AG04450 (cell line): ENCODE results near the gene CEACAM20. TPM values are rescaled to one million over a fixed set of nuclear protein-coding genes. Genes with fewer than 3 reads are reported as not detected.

Experiments
- CTCF ChIA-PET: fragments of 300-600, 350-600 bp; formaldehyde crosslinking; extraction: SDS; loops from one replicate; lab custom pipeline; 2022; ENCODE audit warnings: antibody characterized with exemption, inconsistent platforms; lab: Charles Lee
- POLR2A ChIA-PET: fragments of 350-600 bp; formaldehyde crosslinking; extraction: SDS; loops from one replicate; lab custom pipeline; 2021; ENCODE audit warnings: antibody characterized with exemption, inconsistent platforms; lab: Yijun Ruan, JAX
- DNase-seq: peaks from one replicate; pipeline ENCODE4 v3.0.0-alpha.2; 2011; ENCODE audit warnings: low read depth, low spot score
- H3K27ac ChIP-seq: one replicate; pipeline ENCODE4 v1.5.1; 2012; ENCODE audit warnings: low read depth, low read length, control low read depth
- H3K27me3 ChIP-seq: one replicate; pipeline ENCODE4 v1.6.0; 2012; ENCODE audit warnings: low read length; ENCODE audit not compliant: control insufficient read depth, insufficient read depth
- H3K4me3 ChIP-seq: 2 replicates; pipeline ENCODE4 v1.5.1; 2011; ENCODE audit warnings: mild to moderate bottlenecking, low read depth, low read length, control low read depth
- H3K9me3 ChIP-seq: 2 replicates; pipeline ENCODE4 v1.5.1; 2012; ENCODE audit warnings: low read length; ENCODE audit not compliant: control insufficient read depth, insufficient read depth
- CTCF ChIP-seq: IDR thresholded peaks from 2 replicates; pipeline ENCODE4 v1.5.1; 2011; ENCODE audit warnings: low read depth, low read length, control low read depth, inconsistent platforms
- polyA plus RNA-seq: library from polyadenylated mRNA; depleted of rRNA; stranded (reverse); fragments of >200 nt; gene quantifications from 2 replicates; pipeline ENCODE4 v1.2.3, GENCODE V29; 2011

Gene CEACAM20
- polyA plus RNA-seq, 1 experiment = not detected

GRCh38 chr19:44532819-44533218 lies 3.3 kb upstream of the CEACAM20 start:
- no peak overlapping the region for H3K4me3 ChIP-seq
- H3K27ac ChIP-seq = no peak overlapping the region
- CTCF ChIA-PET = no interaction called here
- no peaks in the 10 kb centered on the region for H3K9me3 ChIP-seq
- DNase-seq = no peak
- no peak for TF ChIP-seq CTCF
- POLR2A ChIA-PET = no interaction called here
- H3K27me3 ChIP-seq = peaks cover 7% of the 10 kb centered on the region

- Histone ChIP-seq H3K27ac (no peak overlapping the region), H3K9me3 (no peaks in the 10 kb centered on the region), H3K27me3 (peaks cover 7% of the 10 kb centered on the region), H3K4me3 (no peak overlapping the region)
- no peak for DNase-seq
- no peak for TF ChIP-seq CTCF
- ChIA-PET CTCF (no interaction called here), POLR2A (no interaction called here)
Measured at GRCh38 chr19:44530777-44531176, 1.3 kb upstream of the CEACAM20 start.

GRCh38 chr19:44527554-44527953 lies 1.9 kb downstream of the CEACAM20 start:
- POLR2A ChIA-PET = no interaction called here
- CTCF ChIA-PET = no interaction called here
- peaks cover 9% of the 10 kb centered on the region for H3K27me3 ChIP-seq
- no peak for TF ChIP-seq CTCF
- no peak overlapping the region for H3K27ac ChIP-seq
- no peak overlapping the region for H3K4me3 ChIP-seq
- no peaks in the 10 kb centered on the region for H3K9me3 ChIP-seq
- DNase-seq = no peak

- CTCF ChIA-PET = interaction anchor here (0.6 kb wide), 1 partner anchor 56 kb away, joined by 7 read pairs; no protein-coding TSS in a partner anchor
- Histone ChIP-seq H3K27ac (no peak overlapping the region), H3K4me3 (no peak overlapping the region), H3K9me3 (no peaks in the 10 kb centered on the region), H3K27me3 (peaks cover 6% of the 10 kb centered on the region)
- POLR2A ChIA-PET = no interaction called here
- no peak for DNase-seq
- no peak for TF ChIP-seq CTCF
Measured at GRCh38 chr19:44525721-44526430, 3.6 kb downstream of the CEACAM20 start.

GRCh38 chr19:44521370-44521769 lies 8.1 kb downstream of the CEACAM20 start:
- CTCF ChIA-PET = no interaction called here
- Histone ChIP-seq H3K27ac (no peak overlapping the region), H3K27me3 (peaks cover 6% of the 10 kb centered on the region), H3K4me3 (no peak overlapping the region), H3K9me3 (peaks cover 2% of the 10 kb centered on the region; the same call in 1 of the 2 replicates)
- no peak for DNase-seq
- POLR2A ChIA-PET = no interaction called here
- TF ChIP-seq CTCF = no peak
